Skeletal muscle cell (primary cell): ENCODE measurements around the gene DDX1.
"Not testable (repeated sequence)": the region's sequence is repeated elsewhere in the genome, so short reads cannot be mapped to it uniquely, and the experiment has no call there.

Source experiments
- DNase-seq: peaks from one replicate; pipeline ENCODE4 v3.0.0-alpha.2; 2010; ENCODE audit warnings: low read depth
- H3K4me3 ChIP-seq: 2 replicates; pipeline ENCODE4 v1.5.1; 2011; ENCODE audit warnings: low read depth, mild to moderate bottlenecking, control low read depth, low read length, moderate library complexity

DDX1 gene

DNA sequence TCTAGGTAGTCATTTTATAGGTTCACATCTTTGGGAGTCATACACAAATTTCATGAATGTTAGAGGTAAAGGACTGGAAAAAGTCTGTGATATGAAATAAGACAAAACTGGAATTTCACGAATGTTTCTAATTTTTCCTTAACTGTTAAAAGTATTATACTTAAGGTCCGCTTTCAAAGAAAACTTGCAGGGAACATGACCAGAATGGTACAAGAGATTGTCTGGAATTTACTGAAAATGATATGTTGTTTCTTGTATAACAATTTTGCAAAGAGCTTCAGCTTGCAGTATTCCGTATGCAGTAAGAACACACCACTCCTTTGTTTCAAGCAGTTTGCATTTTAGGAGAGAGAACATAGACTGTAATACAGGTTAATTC, 1.6 kb downstream of the DDX1 start:
- DNase-seq: no peak
- H3K4me3 ChIP-seq: peak overlapping the region; percentile 87

- DNase-seq: no peak
Measured at GRCh38 chr2:15594291-15595256, 2.9 kb downstream of the DDX1 start.

GRCh38 chr2:15595342-15595905, 3.8 kb downstream of the DDX1 start:
- no peak overlapping the region for H3K4me3 ChIP-seq
- no peak for DNase-seq

More at GRCh38 chr2:15594291-15595256, 2.9 kb downstream of the DDX1 start:
- H3K4me3 ChIP-seq: no peak overlapping the region

- DNase-seq: no peak
- H3K4me3 ChIP-seq: no peak overlapping the region
Measured at GRCh38 chr2:15595936-15596335, 4.3 kb downstream of the DDX1 start.

GRCh38 chr2:15596350-15596749, 4.7 kb downstream of the DDX1 start:
- no peak overlapping the region for H3K4me3 ChIP-seq
- DNase-seq: no peak

GRCh38 chr2:15596968-15597367, 5.3 kb downstream of the DDX1 start:
- no peak overlapping the region for H3K4me3 ChIP-seq
- no peak for DNase-seq

DNA sequence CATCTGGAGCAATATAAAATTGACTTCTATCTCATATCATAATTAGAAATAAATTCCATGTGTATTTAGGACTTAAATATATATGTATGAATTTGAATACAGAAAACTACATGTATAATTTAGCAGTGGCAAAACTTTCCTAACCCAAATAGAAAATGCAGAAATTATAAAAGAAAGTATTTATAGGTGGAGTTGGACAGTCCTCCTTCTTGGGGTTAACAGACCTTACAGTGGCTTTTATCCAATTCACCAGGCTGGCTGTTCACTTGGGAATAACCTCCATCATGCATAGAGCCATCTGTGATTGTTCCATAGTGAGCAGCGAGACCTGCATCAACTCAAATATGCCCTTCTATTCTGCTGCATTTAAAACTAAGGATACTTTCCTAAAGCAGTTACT, 8.3 kb downstream of the DDX1 start:
- H3K4me3 ChIP-seq: no peak overlapping the region
- no peak for DNase-seq

- DNase-seq: no peak
- no peak overlapping the region for H3K4me3 ChIP-seq
Measured at GRCh38 chr2:15601681-15602080, 10.0 kb downstream of the DDX1 start.

- H3K4me3 ChIP-seq: no peak overlapping the region
- DNase-seq: no peak
Measured at GRCh38 chr2:15602393-15602792, 10.7 kb downstream of the DDX1 start.

- DNase-seq: no peak
- H3K4me3 ChIP-seq: no peak overlapping the region
Measured at GRCh38 chr2:15603044-15603765, 11.5 kb downstream of the DDX1 start.

DNA sequence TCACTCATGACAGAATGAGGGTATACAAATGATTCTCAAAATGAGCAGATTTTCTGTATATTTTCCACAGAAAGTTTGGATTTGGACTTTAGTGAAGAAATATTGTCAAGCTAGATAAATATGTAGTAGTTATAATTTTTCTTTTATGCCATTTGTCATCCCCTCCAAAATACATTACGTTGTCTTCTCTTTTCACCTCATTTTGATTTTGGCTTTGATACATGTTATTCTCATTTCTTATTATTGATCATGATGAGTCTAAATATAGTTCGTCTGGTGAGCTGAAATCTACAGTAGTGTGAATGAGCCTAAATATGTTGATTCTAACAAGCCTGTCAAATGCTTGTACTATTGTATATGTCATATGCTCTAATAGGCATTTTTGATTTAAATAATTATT, 12.3 kb downstream of the DDX1 start:
- no peak for DNase-seq
- H3K4me3 ChIP-seq: no peak overlapping the region

GRCh38 chr2:15605721-15606120, 14.1 kb downstream of the DDX1 start:
- no peak for DNase-seq
- no peak overlapping the region for H3K4me3 ChIP-seq

GRCh38 chr2:15606481-15607441, 15.1 kb downstream of the DDX1 start:
- H3K4me3 ChIP-seq: no peak overlapping the region
- DNase-seq: no peak

- DNase-seq: no peak
- no peak overlapping the region for H3K4me3 ChIP-seq
Measured at GRCh38 chr2:15607709-15608391, 16.2 kb downstream of the DDX1 start.

GRCh38 chr2:15608392-15608761, 16.7 kb downstream of the DDX1 start:
- DNase-seq: no peak

GRCh38 chr2:15609341-15610042, 17.8 kb downstream of the DDX1 start:
- DNase-seq: no peak

More at GRCh38 chr2:15608392-15608761, 16.7 kb downstream of the DDX1 start:
- no peak overlapping the region for H3K4me3 ChIP-seq

DNA sequence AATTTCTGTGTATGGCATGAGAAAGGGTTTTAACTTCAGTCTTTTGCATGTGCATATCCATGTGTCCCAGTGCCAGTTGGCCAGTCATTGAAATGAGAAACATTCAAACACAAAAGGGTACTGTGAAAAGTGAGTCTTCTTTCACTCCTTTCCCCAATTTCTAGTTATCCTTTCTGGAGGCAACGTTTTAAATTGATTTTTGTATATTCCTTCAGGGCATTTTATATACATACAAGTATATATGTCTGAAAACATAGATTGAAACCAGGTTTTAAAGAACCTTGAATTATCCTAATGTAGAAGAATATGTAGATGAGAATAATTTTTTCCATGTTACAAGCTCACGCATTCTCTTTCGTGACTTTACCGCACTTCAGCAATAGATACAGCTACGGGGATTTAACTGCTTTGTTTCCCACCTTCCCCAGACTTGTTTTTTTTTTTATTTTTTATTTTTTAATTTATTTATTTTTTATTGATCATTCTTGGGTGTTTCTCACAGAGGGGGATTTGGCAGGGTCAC, 18.8 kb downstream of the DDX1 start:
- no peak overlapping the region for H3K4me3 ChIP-seq
- DNase-seq: no peak

More at GRCh38 chr2:15609341-15610042, 17.8 kb downstream of the DDX1 start:
- no peak overlapping the region for H3K4me3 ChIP-seq

DNA sequence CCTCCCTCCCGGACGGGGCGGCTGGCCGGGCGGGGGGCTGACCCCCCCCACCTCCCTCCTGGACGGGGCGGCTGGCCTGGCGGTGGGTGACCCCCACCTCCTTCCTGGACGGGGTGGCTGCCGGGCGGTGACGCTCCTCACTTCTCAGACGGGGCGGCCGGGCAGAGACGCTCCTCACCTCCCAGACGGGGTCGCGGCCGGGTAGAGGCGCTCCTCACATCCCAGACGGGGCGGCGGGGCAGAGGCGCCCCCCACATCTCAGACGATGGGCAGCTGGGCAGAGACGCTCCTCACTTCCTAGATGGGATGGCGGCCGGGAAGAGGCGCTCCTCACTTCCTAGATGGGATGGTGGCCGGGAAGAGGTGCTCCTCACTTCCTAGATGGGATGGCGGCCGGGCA, 20.4 kb downstream of the DDX1 start:
- DNase-seq, H3K4me3 ChIP-seq: not testable (repeated sequence)
